ENCODE data around the gene INSL3. TPM values are rescaled to one million over a fixed set of nuclear protein-coding genes. Genes with fewer than 3 reads are reported as not detected.

The INSL3 gene
- total and polyA plus RNA-seq, 4 experiments from 2014 or later = 1.0 to 5.3 (median 4.4) TPM

DNA sequence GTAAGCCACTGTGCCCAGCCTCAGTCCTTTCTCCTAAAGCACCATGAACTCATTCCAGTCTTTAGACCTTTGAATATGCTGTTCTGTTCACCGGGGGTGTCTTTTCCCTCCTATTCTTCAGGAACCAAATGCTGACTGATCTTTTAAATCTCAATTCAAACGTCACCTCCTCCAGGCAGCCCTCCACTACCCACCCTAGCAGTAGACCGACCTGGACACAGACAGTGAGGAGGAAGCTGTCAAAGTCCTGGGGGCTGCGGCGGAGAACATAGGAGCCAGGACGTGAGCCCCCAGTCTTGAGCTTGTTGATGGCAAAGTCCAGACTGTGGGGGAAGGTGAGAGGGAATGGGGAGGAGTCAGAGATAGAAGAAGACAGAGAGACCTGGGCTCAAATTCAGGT is 18.7 kb upstream of the INSL3 start:
- Histone ChIP-seq H3K27ac (ENCODE audit: low read depth, low read length) (no peak overlapping the region), H3K4me1 (ENCODE audit: insufficient read depth, low read length) (peaks cover 29% of the 10 kb centered on the region), H3K9me3 (ENCODE audit: control insufficient read depth in 1 of 2, low read length in 2 of 2) (no peaks in the 10 kb centered on the region), H3K4me3 (ENCODE audit: low read length in 2 of 2) (no peak overlapping the region), H3K27me3 (ENCODE audit: insufficient read depth, low read length) (no peaks in the 10 kb centered on the region), H3K36me3 (ENCODE audit: insufficient read depth, low read length) (peaks cover 80% of the 10 kb centered on the region)
- ChIA-PET CTCF (ENCODE audit: partially characterized antibody) (interaction anchor here (0.9 to 1.0 kb wide), 2 partner anchors 15 to 19 kb away, joined by 3 read pairs; partner anchors contain the start of gene RPL18A), POLR2A (ENCODE audit: partially characterized antibody) (no interaction called here)
- H3K9me3 Mint-ChIP-seq = no peaks in the 10 kb centered on the region
- H3K4me3 Mint-ChIP-seq = no peak overlapping the region
- H3K4me1 Mint-ChIP-seq = peaks cover 18 to 41% (median 32%) of the 10 kb centered on the region in 4 donors
- no peak for DNase-seq
- peak overlapping the region in 4 of 7 donors; percentile 15 to 58 (median 38) for H3K27ac Mint-ChIP-seq
- intact Hi-C loops (cut with micrococcal nuclease) = no loop called here
- H3K27me3 Mint-ChIP-seq = no peaks in the 10 kb centered on the region
- peaks cover 51 to 66% of the 10 kb centered on the region in 2 donors for H3K36me3 Mint-ChIP-seq

- no peak overlapping the region for H3K27ac ChIP-seq (ENCODE audit: low read depth, low read length)
- no peak overlapping the region for H3K4me3 ChIP-seq (ENCODE audit: low read length in 2 of 2)
- intact Hi-C loops (cut with micrococcal nuclease) = no loop called here
- Mint-ChIP-seq H3K36me3 (peaks cover 53 to 66% of the 10 kb centered on the region in 2 donors), H3K9me3 (no peaks in the 10 kb centered on the region), H3K27me3 (no peaks in the 10 kb centered on the region), H3K4me3 (no peak overlapping the region), H3K4me1 (peaks cover 6 to 25% (median 19%) of the 10 kb centered on the region in 4 donors), H3K27ac (peak overlapping the region in 4 of 7 donors; percentile 5 to 75 (median 58))
- ChIA-PET CTCF (ENCODE audit: partially characterized antibody) (interaction anchor here (0.8 to 1.2 kb wide), 3 partner anchors 9 to 131 kb away, joined by 3 read pairs; partner anchors contain the start of gene JAK3), POLR2A (ENCODE audit: partially characterized antibody) (interaction anchor here (1.2 kb wide), 1 partner anchor 12 kb away, joined by 4 read pairs; no protein-coding TSS in a partner anchor)
- H3K9me3 ChIP-seq (ENCODE audit: control insufficient read depth in 1 of 2, low read length in 2 of 2) = no peaks in the 10 kb centered on the region
- H3K27me3 ChIP-seq (ENCODE audit: insufficient read depth, low read length) = no peaks in the 10 kb centered on the region
- H3K4me1 ChIP-seq (ENCODE audit: insufficient read depth, low read length) = peaks cover 8% of the 10 kb centered on the region
- DNase-seq = no peak
- peaks cover 79% of the 10 kb centered on the region for H3K36me3 ChIP-seq (ENCODE audit: insufficient read depth, low read length)
These were observed 16.7 kb upstream of the INSL3 start for GRCh38 chr19:17837972-17838371.

DNA sequence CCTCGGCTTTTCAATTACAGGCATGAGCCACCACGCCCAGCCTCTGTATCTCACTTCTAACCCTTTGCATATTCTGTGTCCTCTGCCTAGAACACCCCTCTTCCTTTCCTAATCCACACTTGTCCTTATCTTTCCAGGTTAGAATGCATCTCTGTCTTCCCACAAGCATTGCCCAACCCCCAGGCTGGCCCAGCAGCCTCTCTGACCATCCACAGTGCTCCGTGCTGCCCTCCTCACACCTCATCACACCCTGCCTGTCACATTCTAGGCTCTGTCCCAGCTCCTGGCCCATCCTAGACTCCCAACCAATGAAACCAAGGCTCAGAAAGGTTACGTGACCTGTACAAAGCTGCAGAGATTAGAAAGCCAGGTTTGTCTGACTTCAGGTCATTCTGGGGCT is 15.2 kb upstream of the INSL3 start:
- Mint-ChIP-seq H3K27ac (peak overlapping the region in 6 of 7 donors; percentile 44 to 88 (median 71)), H3K27me3 (no peaks in the 10 kb centered on the region), H3K9me3 (no peaks in the 10 kb centered on the region), H3K4me3 (no peak overlapping the region), H3K4me1 (peaks cover 6 to 24% (median 20%) of the 10 kb centered on the region in 4 donors), H3K36me3 (peaks cover 66 to 75% of the 10 kb centered on the region in 2 donors)
- H3K36me3 ChIP-seq (ENCODE audit: insufficient read depth, low read length) = peaks cover 80% of the 10 kb centered on the region
- no peak overlapping the region for H3K27ac ChIP-seq (ENCODE audit: low read depth, low read length)
- no peaks in the 10 kb centered on the region for H3K4me1 ChIP-seq (ENCODE audit: insufficient read depth, low read length)
- H3K4me3 ChIP-seq (ENCODE audit: low read length in 2 of 2) = no peak overlapping the region
- no peak for DNase-seq
- ChIA-PET CTCF (ENCODE audit: partially characterized antibody) (interaction anchor here (1.0 kb wide), 1 partner anchor 62 kb away, joined by 3 read pairs; no protein-coding TSS in a partner anchor), POLR2A (ENCODE audit: partially characterized antibody) (no interaction called here)
- no peaks in the 10 kb centered on the region for H3K27me3 ChIP-seq (ENCODE audit: insufficient read depth, low read length)
- H3K9me3 ChIP-seq (ENCODE audit: control insufficient read depth in 1 of 2, low read length in 2 of 2) = no peaks in the 10 kb centered on the region
- intact Hi-C loops (cut with micrococcal nuclease) = no loop called here

DNA sequence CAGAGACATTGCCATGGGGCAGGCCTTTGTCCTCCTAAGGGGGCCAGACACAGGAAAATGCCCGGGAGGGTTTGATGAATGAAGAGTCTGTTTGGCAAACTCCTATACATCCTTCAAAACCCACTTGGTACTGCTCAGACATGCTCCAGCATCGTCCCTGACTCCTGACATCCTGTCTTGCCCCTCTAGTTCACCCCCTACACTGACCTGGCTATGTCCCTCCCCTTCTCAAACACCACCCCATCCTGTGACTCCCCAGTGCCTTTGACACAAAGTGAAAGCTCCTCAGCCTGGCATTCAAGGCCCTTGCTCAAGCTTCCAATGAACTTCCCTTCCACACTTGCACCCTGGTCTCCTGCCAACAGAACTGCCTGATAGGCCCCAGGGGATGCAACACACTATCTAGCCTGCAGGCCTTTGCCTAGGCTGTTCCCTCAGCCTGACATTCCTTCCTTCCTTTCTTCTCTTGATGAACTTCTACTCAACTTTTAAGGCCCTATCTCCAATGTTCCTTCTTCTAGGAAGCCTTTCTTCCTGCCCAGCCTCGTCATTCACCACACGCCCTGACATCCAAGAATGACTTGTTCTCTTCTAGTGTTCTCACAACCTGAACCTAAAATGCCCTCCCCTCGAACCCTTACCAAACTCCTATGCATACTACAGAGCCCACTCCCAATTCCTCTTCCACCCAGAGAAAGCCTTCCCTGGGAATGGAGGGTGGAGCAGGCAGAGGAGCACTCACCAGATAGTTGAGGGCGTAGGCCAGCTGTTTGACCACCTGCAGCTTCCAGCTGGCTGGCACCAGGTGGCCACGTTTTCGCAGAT is 14.1 kb upstream of the INSL3 start:
- Mint-ChIP-seq H3K27ac (peak overlapping the region; percentile 3 to 91 (median 69)), H3K4me3 (no peak overlapping the region), H3K9me3 (peaks cover 0 to under 1% (median 0%) of the 10 kb centered on the region in 8 donors), H3K4me1 (peaks cover 6 to 19% (median 16%) of the 10 kb centered on the region in 4 donors), H3K36me3 (peaks cover 61 to 74% of the 10 kb centered on the region in 2 donors), H3K27me3 (no peaks in the 10 kb centered on the region)
- Histone ChIP-seq H3K27ac (ENCODE audit: low read depth, low read length) (no peak overlapping the region), H3K36me3 (ENCODE audit: insufficient read depth, low read length) (peaks cover 77% of the 10 kb centered on the region), H3K4me3 (ENCODE audit: low read length in 2 of 2) (no peak overlapping the region), H3K27me3 (ENCODE audit: insufficient read depth, low read length) (no peaks in the 10 kb centered on the region), H3K9me3 (ENCODE audit: control insufficient read depth in 1 of 2, low read length in 2 of 2) (no peaks in the 10 kb centered on the region), H3K4me1 (ENCODE audit: insufficient read depth, low read length) (no peaks in the 10 kb centered on the region)
- DNase-seq = no peak
- ChIA-PET CTCF (ENCODE audit: partially characterized antibody) (interaction anchor here (2.4 kb wide), 1 partner anchor 19 kb away, joined by 8 read pairs; no protein-coding TSS in a partner anchor), POLR2A (ENCODE audit: partially characterized antibody) (interaction anchor here (2.0 kb wide), 1 partner anchor 15 kb away, joined by 5 read pairs; no protein-coding TSS in a partner anchor)
- intact Hi-C loops (cut with micrococcal nuclease) = no loop called here

- Mint-ChIP-seq H3K27me3 (no peaks in the 10 kb centered on the region), H3K27ac (peak overlapping the region in 3 of 7 donors; percentile 39 to 88 (median 46)), H3K4me3 (no peak overlapping the region), H3K36me3 (peaks cover 57 to 74% of the 10 kb centered on the region in 2 donors), H3K4me1 (peaks cover 6 to 19% (median 15%) of the 10 kb centered on the region in 4 donors), H3K9me3 (peaks cover 0 to 3% (median 0%) of the 10 kb centered on the region in 8 donors)
- H3K36me3 ChIP-seq (ENCODE audit: insufficient read depth, low read length) = peaks cover 78% of the 10 kb centered on the region
- H3K4me3 ChIP-seq (ENCODE audit: low read length in 2 of 2) = no peak overlapping the region
- peak in 1 of 5 donors; percentile 42 for DNase-seq
- no peaks in the 10 kb centered on the region for H3K27me3 ChIP-seq (ENCODE audit: insufficient read depth, low read length)
- H3K27ac ChIP-seq (ENCODE audit: low read depth, low read length) = no peak overlapping the region
- POLR2A ChIA-PET (ENCODE audit: partially characterized antibody) = interaction anchor here (1.3 to 2.0 kb wide), 2 partner anchors 10 to 16 kb away, joined by 4 to 5 read pairs; no protein-coding TSS in a partner anchor
- intact Hi-C loops (cut with micrococcal nuclease) = no loop called here
- no peaks in the 10 kb centered on the region for H3K9me3 ChIP-seq (ENCODE audit: control insufficient read depth in 1 of 2, low read length in 2 of 2)
- no peaks in the 10 kb centered on the region for H3K4me1 ChIP-seq (ENCODE audit: insufficient read depth, low read length)
- CTCF ChIA-PET (ENCODE audit: partially characterized antibody) = interaction anchor here (1.1 to 2.4 kb wide), 2 partner anchors 20 to 43 kb away, joined by 3 to 8 read pairs; no protein-coding TSS in a partner anchor
These were observed 13.2 kb upstream of the INSL3 start for GRCh38 chr19:17834350-17835181.

- Histone ChIP-seq H3K36me3 (ENCODE audit: insufficient read depth, low read length) (peaks cover 74% of the 10 kb centered on the region), H3K27me3 (ENCODE audit: insufficient read depth, low read length) (no peaks in the 10 kb centered on the region), H3K27ac (ENCODE audit: low read depth, low read length) (no peak overlapping the region), H3K4me3 (ENCODE audit: low read length in 2 of 2) (no peak overlapping the region), H3K4me1 (ENCODE audit: insufficient read depth, low read length) (no peaks in the 10 kb centered on the region), H3K9me3 (ENCODE audit: control insufficient read depth in 1 of 2, low read length in 2 of 2) (no peaks in the 10 kb centered on the region)
- intact Hi-C loops (cut with micrococcal nuclease) = no loop called here
- Mint-ChIP-seq H3K27ac (peak overlapping the region in 3 of 7 donors; percentile 22 to 31 (median 29)), H3K36me3 (peaks cover 51 to 73% of the 10 kb centered on the region in 2 donors), H3K4me1 (peaks cover 9 to 19% (median 13%) of the 10 kb centered on the region in 4 donors), H3K9me3 (peaks cover 0 to 3% (median 0%) of the 10 kb centered on the region in 8 donors), H3K27me3 (no peaks in the 10 kb centered on the region), H3K4me3 (no peak overlapping the region)
- ChIA-PET POLR2A (ENCODE audit: partially characterized antibody) (interaction anchor here (0.6 to 1.4 kb wide), 5 partner anchors 8 to 37 kb away, joined by 3 to 4 read pairs (median 3); no protein-coding TSS in a partner anchor), CTCF (ENCODE audit: partially characterized antibody) (interaction anchor here (2.3 to 2.4 kb wide), 2 partner anchors 22 to 130 kb away, joined by 5 to 8 read pairs; no protein-coding TSS in a partner anchor)
- DNase-seq = no peak
These were observed 11.3 kb upstream of the INSL3 start for GRCh38 chr19:17832443-17833208.
